GM19397 (cell line): Measurements from ENCODE around the gene CDK9.
"Not testable (repeated sequence)": the region's sequence is repeated elsewhere in the genome, so short reads cannot be mapped to it uniquely, and the experiment has no call there.

Experiments
- ATAC-seq: cut with Tn5 transposase; IDR thresholded peaks from one replicate; pipeline ENCODE4 v1.9.1; 2021; ENCODE audit warnings: mild to moderate bottlenecking, moderate library complexity; ENCODE audit not compliant: unreplicated experiment

Gene CDK9

DNA sequence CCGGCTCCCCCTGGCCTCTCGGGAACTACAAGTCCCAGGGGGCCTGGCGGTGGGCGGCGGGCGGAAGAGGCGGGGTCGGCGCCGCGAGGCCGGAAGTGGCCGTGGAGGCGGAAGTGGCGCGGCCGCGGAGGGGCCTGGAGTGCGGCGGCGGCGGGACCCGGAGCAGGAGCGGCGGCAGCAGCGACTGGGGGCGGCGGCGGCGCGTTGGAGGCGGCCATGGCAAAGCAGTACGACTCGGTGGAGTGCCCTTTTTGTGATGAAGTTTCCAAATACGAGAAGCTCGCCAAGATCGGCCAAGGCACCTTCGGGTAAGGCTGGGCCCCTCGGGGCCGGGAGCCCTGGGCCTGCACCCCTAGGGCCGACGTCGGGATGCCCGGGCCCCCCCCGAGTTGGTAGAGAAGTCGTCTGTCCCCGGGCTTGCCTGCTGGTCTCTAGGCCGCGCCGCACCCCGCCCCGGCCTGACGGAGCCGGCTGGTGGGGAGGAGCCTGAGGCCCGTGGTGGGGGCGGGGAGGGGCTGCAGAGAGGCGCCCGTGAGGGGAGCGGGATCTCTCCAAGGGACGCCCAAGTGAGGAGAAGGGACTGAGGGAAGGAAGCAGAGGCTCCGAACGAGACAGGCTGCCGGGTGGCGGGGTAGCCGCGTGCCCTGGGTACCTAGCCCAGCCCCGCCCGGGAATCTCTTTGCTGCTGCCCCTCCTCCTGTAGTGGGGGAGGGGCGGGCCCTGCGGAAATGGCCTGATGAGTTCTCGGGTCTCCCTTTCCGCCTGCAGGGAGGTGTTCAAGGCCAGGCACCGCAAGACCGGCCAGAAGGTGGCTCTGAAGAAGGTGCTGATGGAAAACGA is at the start of gene CDK9:
TSS of gene CDK9 (plus strand) at position 102 of the 840 bp plus-strand sequence. CDS start at position 217, 115 bp downstream.
- ATAC-seq: peak; percentile 58

DNA sequence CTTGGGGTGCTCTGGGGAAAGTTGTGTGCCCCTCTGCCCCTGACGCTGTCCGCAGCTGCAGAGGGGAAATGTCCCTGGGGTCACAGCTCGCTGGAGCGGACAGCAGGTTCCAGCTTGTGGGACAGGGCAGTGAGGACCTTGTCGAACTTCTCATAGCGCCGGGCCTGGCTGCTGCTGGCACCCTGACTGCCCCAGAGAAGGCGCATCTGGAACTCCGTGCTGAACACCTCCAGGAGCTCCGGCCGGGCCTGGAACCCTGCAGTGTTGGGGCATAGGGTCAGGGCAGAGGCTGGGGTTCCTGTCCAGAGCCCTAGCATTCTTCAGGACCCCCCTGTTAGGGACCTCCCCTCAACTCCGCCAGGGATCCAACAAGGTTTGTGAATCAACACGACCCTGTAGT is 47.2 kb upstream of the CDK9 start:
- ATAC-seq: no peak

DNA sequence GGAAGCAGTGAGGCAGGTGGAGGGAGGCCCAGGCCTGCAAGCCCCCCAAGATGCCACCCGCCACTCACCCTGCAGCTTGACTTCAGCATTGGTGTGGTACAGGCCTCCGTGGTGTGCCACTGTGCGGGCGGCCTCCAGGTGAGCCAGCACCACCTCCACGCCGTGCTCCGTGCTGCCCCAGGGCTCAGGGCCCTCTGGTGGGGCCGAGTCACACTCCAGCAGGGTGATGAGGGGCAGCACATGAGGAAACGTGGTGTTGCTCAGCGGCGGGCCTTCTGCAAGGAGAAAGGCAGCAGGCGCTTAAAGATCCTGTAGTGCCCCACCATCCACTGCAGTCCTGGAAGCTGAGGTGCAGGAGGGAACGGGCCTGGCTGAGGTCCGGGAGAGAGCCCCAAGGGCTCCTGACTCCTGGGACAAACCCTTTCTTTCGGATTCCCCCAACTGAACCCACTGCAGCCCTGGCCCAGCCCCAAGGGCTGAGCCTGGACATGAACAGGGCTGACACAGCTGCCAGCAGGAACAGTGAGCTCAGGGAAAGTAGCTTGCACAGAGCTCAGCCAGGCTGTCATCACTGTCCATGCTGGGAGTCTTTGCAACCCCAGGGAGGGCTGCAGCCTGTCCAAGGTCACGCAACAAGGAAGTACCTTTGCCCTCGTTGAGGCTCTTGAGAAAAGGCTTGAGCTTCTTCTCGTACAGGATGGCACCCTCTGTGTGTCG is 46.1 kb upstream of the CDK9 start:
- ATAC-seq: no peak

DNA sequence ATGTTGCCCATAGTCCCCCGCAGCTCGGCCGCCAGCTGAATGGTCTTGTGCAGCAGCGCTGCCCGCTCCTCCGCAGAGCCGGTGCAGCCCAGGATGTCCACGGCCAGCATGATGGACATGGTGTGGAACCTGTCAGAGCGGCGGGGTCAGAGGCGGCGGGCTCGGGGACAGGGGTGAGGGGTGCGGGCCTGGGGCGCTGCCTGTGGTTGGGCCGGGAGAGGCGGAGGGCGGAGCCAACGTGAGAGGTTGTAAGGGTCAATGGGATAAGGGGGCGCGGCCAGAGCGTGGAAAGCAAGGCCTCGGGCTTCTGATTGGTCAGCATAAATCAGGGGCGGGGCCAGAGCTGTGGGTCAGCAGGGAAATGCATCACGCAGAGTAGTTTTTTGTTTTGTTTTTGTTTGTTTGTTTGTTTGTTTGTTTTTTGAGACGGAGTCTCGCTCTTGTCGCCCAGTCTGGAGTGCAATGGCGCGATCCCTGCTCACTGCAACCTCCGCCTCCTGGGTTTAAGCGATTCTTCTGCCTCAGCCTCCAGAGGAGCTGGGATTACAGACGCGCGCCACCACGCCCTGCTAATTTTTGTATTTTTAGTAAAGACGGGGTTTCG is 43.9 kb upstream of the CDK9 start:
- no peak for ATAC-seq

DNA sequence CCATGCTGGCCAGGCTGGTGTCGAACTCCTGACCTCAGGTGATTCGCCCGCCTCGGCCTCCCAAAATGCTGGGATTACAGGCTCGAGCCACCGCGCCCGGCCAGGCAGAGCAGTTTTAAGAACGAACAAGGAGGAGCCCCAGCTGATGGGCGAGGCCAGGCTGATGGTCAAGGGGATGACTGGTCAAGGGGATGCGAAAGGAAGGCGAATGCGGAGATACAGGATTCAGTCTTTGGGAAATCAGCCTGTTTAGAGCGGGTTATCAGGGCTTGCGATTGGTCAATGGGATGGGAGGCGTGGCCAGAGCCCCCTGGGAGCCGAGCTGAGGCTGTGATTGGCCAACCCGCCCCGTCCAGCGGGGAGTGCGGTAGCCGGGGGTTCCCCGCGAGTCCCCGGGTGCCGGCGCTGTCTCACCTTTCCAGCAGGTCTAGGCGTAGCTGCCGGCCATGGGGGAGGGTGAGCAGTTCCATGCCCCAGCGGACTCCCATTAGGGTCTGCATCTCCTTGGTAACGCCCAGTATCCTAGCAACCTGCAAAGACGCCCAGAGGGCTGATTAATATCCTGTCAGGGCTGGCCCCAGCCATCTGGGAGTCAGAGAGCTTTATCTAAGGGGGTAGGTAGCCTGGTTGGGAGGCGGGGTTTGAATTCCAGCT is 43.3 kb upstream of the CDK9 start:
- no peak for ATAC-seq

DNA sequence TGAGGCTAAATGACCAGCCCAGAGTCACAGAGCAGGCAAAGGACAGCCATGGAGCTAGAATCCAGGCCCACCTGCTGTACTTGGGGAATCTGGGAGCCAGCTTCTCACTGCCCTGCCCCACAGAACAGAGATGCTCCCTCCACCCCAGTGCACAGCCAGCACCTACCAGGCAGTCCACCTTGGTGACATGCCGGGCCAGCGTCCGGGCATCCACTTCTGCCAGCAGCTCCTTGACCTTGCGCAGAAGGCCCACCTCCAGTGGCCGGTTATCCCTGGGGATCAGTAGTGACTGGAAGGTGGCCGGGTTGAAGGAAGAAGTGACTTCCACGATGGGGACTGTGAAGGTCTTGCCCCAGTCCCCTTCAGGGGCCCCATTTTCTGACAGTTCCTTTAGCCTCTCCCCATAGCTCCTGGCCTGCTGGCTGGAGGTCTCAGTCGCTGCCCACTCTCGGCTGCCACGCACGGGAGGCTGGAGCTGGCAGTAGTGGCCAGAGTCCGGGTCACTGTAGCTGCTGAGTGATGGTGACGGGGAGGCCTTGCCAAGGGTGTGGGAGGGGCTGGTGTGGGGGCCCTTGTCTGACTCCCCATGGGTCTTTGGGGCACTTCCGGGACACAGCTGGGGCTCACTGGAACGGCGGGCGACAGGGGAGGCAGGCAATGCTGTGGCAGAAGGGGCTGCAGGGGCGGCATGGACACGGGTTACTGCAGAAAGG is 41.3 kb upstream of the CDK9 start:
- ATAC-seq: no peak

DNA sequence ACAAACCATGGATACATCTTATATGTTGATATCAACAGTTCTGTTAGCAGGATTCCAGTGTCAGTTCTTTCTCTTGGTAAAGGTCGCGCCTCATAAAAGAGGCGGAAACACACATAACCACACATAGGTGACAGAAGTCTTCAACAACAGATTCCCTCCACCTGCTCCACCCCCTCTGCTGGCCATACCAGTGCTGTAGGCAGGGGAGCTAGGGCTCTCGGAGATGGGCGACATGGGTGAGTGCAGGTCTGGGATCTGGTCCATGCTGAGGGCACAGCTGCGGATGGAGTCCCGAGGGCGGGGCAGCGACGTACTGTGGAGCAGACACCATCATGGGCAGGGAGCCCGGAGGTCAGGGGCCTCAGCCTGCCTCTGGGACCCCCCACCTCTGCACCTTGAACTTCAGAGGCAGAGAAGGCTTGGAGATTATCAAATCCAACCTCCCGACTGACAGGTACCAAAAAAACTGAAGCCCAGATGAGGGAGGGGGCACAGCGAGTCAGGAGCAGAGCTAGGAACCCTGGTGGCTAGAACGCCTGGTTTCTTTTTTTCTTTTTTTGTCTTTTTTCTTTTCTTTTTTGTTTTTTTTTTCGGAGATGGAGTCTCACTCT is 38.8 kb upstream of the CDK9 start:
- ATAC-seq: no peak

DNA sequence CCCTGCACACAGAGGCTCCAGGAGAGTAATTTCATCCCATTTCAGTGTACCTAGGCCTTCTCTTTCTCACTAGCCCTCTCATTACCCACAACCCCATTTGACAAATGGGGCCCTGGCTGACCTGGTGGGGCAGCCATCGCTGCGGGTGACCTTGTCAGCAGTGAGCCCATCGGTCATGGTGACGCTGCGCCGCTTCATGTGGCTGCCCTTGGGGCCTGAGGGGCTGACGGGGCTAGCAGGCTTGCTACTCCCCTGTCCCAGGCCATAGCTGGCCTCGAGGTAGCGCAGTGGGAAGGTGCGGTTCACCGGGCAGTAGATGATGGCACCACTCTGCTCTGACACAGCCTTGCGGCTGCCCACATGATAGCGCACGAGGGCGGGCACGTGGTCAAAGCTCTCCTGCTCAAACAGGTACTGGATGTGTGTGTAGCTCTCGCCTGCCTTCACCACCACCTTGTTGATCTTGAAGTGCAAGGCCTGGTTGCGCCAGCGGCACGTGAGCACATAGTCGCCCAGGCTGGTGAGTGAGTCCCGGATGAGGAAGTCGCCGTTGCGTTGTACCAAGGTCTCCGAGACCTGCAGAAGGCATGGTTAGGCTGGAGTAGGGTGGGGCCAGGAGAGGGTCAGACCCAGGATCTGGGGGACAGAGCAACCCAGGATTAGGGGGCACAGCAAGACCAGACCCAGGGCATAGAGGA is 36.6 kb upstream of the CDK9 start:
- ATAC-seq: no peak

DNA sequence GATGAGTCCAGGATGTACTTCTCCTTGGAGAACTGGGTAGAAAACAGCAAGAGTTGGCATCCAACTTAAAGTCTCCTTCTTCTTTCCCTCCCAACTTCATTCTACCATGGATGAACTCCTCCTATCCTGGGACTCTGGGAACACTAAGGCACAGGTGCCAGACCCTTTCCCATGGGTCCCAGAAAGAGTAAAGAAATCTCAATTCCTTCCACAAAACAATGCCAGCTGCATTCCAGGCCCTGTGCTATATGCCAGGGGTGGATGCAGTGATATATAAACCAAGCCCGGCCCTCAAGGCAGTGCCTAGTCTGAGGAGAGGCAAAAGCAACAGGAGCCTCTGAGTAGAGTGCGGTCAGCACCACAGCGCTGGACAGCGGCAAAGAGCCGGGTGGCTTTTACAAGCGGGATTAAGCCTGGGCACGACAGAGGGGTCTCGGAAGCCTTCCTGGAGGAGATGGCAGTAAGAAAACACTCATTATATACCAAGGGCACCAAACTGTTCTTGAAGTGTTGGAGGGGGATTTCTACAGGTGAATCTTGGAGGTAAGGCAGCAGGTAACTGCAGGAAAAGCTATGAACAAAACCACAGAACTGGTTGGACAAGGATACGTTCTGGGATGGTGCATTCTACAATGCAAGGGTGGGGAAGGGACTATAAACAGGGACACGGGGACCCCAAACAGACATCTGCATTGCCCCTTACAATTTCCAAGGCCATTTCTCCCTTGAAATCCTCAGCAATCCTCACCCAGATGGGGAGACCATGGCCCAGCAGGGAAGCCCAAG is 34.4 kb upstream of the CDK9 start:
- no peak for ATAC-seq

DNA sequence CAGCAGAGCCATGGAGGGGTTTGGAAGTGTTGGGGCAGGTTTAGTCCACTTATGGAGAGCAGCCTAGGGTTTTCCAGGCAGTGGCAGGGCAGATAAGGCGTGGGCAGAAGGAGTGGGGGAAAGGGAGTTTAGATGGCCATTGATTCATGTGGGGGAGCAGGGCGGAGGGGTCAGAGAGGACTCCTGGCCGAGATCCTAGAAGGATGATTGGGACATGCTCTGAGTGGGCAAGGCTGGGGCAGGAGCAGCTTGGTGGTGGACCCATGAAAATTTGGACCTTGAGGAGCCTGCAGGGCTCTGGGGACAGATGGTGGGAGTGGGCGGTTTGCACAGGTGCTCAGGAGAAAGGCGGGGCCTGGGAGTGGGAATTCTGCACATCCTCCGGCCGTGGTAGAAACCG is 32.7 kb upstream of the CDK9 start:
- ATAC-seq: no peak

DNA sequence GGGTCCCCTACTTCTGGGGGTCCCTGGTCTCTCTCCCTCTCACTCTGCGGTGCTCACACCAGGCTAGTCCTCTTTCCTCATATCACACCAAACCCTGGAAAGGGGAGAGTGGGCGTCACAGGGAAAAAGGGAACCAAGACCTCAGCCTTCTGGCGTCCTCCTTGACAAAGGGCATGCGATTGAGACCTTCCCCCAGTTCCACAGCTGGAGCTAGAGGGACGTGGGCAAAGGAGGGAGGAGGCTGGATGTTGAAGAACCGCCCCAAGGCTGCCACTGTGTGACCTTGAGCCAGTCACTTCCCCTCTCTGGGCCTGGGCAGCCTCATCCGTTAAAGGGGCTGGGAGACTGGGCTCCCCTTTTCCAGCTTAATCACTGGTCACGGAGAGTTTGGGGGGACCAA is 32.2 kb upstream of the CDK9 start:
- ATAC-seq: no peak

DNA sequence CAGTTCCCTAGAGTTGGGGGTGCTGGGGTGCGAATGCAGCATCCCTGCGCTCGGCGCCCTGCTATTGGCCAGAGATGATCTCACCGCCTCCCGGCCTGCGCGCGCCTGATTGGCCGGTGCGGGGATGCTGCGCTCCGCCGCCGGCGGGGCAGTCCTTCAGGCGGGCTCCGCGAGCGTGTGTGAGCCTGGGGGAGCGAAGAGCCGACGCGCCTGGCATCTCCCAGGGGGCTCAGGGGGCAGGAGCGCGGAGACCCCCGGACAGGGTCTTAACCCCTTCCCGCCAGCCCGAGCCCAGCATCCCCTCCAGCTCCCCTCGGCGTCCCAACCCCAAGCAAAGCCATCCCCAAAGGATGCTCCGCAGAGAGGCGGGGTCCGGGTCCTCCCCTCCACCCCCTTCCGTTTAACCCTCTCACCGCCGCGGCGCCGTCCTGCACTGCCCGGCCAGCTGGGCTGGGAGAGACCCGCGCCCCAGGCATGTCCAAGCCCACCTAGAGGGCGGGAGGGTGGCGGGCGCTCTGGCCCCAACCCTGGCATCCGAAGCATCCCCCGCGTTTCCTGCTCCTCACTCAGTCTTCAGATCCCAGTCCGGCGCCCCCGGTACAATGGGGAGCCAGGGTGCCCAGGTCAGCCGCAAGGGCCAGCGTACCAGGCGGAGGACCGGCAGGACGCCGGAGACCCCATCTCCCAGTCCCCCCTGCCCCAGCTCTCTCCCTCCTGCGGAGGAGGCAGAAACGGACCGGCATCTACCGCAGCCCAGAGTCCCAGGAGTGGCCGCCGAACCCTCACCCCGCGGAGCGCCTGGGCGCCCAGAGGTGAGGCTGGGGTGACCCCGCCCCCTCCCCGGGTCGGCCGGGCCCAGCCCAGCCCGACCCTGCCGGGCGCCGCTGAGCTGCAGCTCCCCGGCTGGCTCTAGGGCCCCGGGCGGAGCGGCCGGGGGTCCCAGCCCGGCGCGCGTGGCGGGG is 31.5 kb upstream of the CDK9 start:
- ATAC-seq: no peak

DNA sequence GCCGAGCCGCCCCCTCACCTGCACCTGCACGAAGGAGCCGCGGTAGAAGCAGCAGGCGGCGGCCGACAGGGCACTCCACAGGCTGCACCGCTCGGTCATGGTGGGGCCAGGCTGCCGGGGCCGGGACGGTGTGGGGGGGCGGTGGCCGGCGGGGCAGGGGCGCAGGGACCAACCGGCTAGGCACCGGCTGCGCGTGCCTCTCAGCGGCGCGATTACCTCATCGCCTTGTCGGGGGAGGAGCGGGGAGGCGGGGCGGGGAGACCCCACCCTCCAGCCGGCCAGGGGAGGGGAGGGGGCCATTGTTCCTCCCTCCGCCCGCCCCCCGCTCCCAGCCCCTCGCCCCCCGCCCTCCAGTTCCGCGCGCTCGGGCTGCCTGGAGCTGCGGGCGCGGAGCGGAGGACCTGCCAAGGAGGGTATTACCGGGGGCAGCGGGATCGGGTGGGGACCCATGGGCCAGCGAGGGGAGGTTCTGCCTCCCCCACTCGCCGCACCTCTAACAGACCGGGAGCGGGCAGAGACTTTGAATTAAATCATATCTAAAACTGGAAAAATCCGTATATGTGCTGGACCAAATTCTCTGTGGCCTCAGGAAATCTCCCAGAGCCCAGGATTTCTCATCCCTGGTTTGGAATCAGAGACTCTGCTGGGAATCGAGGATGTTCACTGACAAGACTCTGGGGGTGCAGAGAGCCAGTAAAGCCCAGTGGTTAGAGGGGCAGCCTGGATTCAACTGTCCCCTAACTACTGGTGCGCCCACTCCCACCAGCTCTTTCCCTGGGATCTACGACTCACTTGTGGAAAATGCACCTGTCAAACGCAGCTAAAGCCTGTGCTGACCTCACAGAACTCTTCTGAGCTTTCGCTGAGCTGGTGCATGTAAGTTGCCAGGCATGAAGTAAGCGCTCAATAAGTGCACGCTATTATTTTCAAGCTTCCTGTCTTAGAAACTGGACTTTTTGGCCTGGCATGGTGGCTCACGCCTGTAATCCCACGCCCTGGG is 30.5 kb upstream of the CDK9 start:
- ATAC-seq: no peak

DNA sequence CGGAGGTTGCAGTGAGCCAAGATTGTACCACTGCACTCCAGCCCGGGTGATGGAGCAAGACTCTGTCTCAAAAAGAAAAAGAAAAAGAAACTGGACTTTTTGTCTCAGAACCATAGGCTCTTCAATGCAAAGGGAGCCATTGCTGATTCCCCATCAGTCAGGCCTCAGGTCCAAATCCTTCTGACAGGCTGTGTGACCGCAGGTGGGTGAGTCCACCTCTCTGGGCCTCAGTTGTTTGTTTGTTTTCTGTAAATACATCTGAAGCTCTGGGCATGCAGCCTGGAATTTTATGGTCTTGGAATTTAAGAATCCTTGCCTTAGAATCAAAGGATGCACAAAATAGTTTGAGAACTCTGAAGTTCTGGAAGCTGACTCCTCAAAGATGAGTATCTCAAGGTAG is 29.6 kb upstream of the CDK9 start:
- no peak for ATAC-seq

DNA sequence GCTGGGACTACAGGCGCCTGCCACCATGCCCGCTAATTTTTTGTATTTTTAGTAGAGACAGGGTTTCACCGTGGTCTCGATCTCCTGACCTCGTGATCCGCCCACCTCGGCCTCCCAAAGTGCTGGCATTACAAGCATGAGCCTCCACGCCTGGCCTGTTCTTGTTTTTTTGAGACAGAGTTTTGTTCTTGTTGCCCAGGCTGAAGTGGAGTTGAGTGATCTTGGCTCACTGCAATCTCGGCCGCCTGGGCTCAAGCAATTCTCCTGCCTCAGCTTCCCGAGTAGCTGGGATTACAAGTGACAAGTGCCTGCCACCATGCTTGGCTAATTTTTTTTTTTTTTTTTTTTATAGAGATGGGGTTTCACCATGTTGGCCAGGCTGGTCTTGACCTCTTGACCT is 29.1 kb upstream of the CDK9 start:
- ATAC-seq: not testable (repeated sequence)

DNA sequence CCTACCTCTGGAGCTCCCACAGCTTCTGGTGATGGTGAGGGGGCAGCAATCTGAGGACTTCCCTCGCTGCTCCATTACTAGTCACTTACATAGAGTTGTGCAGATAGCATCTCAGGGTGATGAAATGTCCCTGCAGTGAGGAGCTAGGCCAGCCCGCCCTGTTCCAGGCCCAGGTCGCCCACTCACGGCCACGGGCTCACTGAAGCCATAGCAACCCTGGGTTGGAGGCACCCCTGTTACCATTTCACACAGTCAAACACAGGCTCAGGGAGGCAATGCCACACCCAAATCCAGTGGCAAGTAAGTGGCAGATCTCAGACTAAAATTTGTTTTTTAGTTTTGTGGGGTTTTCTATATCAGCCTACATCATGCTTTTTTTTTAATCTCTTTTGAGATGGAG is 27.0 kb upstream of the CDK9 start:
- no peak for ATAC-seq

DNA sequence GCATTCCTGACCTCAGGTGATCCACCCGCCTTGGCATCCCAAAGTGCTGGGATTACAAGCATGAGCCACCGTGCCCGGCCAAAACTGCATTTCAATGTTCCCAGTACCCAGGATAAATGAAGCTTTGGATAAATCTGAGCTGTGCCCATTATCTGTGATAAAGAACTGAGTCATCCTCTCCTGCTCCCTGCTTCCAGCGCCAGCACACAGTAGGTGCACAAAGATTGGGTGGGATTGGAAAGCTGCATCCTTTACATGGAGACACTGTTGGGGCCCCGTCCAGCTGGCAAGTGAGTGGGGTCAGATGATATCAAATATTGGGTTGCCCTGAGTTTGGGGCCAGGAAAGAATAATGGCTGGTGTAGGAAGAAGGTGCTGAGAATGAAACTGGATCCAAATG is 24.8 kb upstream of the CDK9 start:
- ATAC-seq: no peak
